ENCODE measurements around the gene NACC1. TPM values are rescaled to one million over a fixed set of nuclear protein-coding genes. Genes with fewer than 3 reads are reported as not detected.
A peak's percentile ranks its signal among the peaks of the same experiment; 100 is the strongest.

Gene NACC1
- total and polyA plus RNA-seq, 2 of the 8 experiments (the other 6 are each of a cell fraction or from before 2014, with no cell fraction given) = 234 to 301 TPM

- TF ChIP-seq CHD1 (IDR thresholded peaks at IDR 0.05; ENCODE audit: low read depth, low read length) (no peak), EGR1 (IDR thresholded peaks at IDR 0.05; ENCODE audit: borderline replicate concordance, low read depth, low read length) (peak; percentile 56; the same call in 1 of the 2 replicates), GABPA (IDR thresholded peaks at IDR 0.05; ENCODE audit: borderline replicate concordance, insufficient read depth, low read length) (peak; percentile 95), CTBP2 (IDR thresholded peaks at IDR 0.05; ENCODE audit: borderline replicate concordance, insufficient read depth, insufficient read length, low read length) (no peak)
These were observed 32.3 kb downstream of the NACC1 start, which contains the start of the genes IER2 and STX10 (continued) for GRCh38 chr19:13150187-13150930.

All from H1 (cell line).